Measurements from ENCODE around the gene LYPD3.

Gene LYPD3

GRCh38 chr19:43501661-43502418, 36.4 kb upstream of the LYPD3 start:
- Histone ChIP-seq H3K27me3 (replicated peaks; ENCODE audit: control insufficient read depth, insufficient read depth, low read length) (no peaks in the 10 kb centered on the region), H3K36me3 (ENCODE audit: control insufficient read depth, insufficient read depth, low read length) (no peaks in the 10 kb centered on the region; the same call in none of the 2 replicates), H3K4me3 (replicated peaks; ENCODE audit: low read depth, low read length) (no peak overlapping the region)
- no peak for TF ChIP-seq CTCF (IDR thresholded peaks at IDR 0.05; ENCODE audit: insufficient read depth, low read length, poor library complexity, severe bottlenecking)
- no peak for DNase-seq (ENCODE audit: extremely low read depth, insufficient read length)

- Histone ChIP-seq H3K4me3 (replicated peaks; ENCODE audit: low read depth, low read length) (no peak overlapping the region), H3K27me3 (replicated peaks; ENCODE audit: control insufficient read depth, insufficient read depth, low read length) (no peaks in the 10 kb centered on the region), H3K36me3 (ENCODE audit: control insufficient read depth, insufficient read depth, low read length) (peaks cover 4% of the 10 kb centered on the region)
- TF ChIP-seq CTCF (IDR thresholded peaks at IDR 0.05; ENCODE audit: insufficient read depth, low read length, poor library complexity, severe bottlenecking): no peak
- DNase-seq (ENCODE audit: extremely low read depth, insufficient read length): no peak
Measured at GRCh38 chr19:43499042-43499441, 33.6 kb upstream of the LYPD3 start.

- peaks cover 4% of the 10 kb centered on the region for H3K36me3 ChIP-seq (ENCODE audit: control insufficient read depth, insufficient read depth, low read length)
- H3K4me3 ChIP-seq (replicated peaks; ENCODE audit: low read depth, low read length): no peak overlapping the region
- no peak for DNase-seq (ENCODE audit: extremely low read depth, insufficient read length)
- TF ChIP-seq CTCF (IDR thresholded peaks at IDR 0.05; ENCODE audit: insufficient read depth, low read length, poor library complexity, severe bottlenecking): no peak
- no peaks in the 10 kb centered on the region for H3K27me3 ChIP-seq (replicated peaks; ENCODE audit: control insufficient read depth, insufficient read depth, low read length)
Measured at GRCh38 chr19:43498233-43498842, 32.9 kb upstream of the LYPD3 start.

- no peak for DNase-seq (ENCODE audit: extremely low read depth, insufficient read length)
- peaks cover 4% of the 10 kb centered on the region for H3K36me3 ChIP-seq (ENCODE audit: control insufficient read depth, insufficient read depth, low read length)
- no peaks in the 10 kb centered on the region for H3K27me3 ChIP-seq (replicated peaks; ENCODE audit: control insufficient read depth, insufficient read depth, low read length)
- TF ChIP-seq CTCF (IDR thresholded peaks at IDR 0.05; ENCODE audit: insufficient read depth, low read length, poor library complexity, severe bottlenecking): no peak
- no peak overlapping the region for H3K4me3 ChIP-seq (replicated peaks; ENCODE audit: low read depth, low read length)
Measured at GRCh38 chr19:43496960-43497359, 31.6 kb upstream of the LYPD3 start.

- TF ChIP-seq CTCF (IDR thresholded peaks at IDR 0.05; ENCODE audit: insufficient read depth, low read length, poor library complexity, severe bottlenecking): no peak
- Histone ChIP-seq H3K4me3 (replicated peaks; ENCODE audit: low read depth, low read length) (no peak overlapping the region), H3K36me3 (ENCODE audit: control insufficient read depth, insufficient read depth, low read length) (peaks cover 4% of the 10 kb centered on the region), H3K27me3 (replicated peaks; ENCODE audit: control insufficient read depth, insufficient read depth, low read length) (no peaks in the 10 kb centered on the region)
- no peak for DNase-seq (ENCODE audit: extremely low read depth, insufficient read length)
Measured at GRCh38 chr19:43495082-43495481, 29.7 kb upstream of the LYPD3 start.

All from GM06990 (cell line).